ENCODE measurements around the gene CNDP2. TPM values are rescaled to one million over a fixed set of nuclear protein-coding genes. Genes with fewer than 3 reads are reported as not detected.

CNDP2 gene
- total RNA-seq, 1 donor from 2014 or later, result 67.4 TPM

- TF ChIP-seq CTCF (IDR thresholded peaks at IDR 0.05; ENCODE audit: insufficient read depth, low read length, severe bottlenecking), result no peak
- FAIRE-seq (no peak), DNase-seq (ENCODE audit: low read depth) (no peak)
- Histone ChIP-seq H3K4me3 (ENCODE audit: low read depth, low read length) (no peak overlapping the region), H3K27me3 (ENCODE audit: control insufficient read depth, insufficient read depth, low read length) (peaks cover 8% of the 10 kb centered on the region), H3K36me3 (ENCODE audit: control insufficient read depth, insufficient read depth, low read length) (no peaks in the 10 kb centered on the region)
Observed at GRCh38 chr18:74456349-74457042, 39.7 kb upstream of the CNDP2 start.

- FAIRE-seq, result no peak
- Histone ChIP-seq H3K27me3 (ENCODE audit: control insufficient read depth, insufficient read depth, low read length) (peaks cover 8% of the 10 kb centered on the region), H3K4me3 (ENCODE audit: low read depth, low read length) (no peak within 1 kb of the TSS), H3K36me3 (ENCODE audit: control insufficient read depth, insufficient read depth, low read length) (no peaks in the 10 kb centered on the region)
- DNase-seq (ENCODE audit: low read depth), result no peak
- TF ChIP-seq CTCF (IDR thresholded peaks at IDR 0.05; ENCODE audit: insufficient read depth, low read length, severe bottlenecking), result no peak
Observed at GRCh38 chr18:74457043-74457724, 39.0 kb upstream of the CNDP2 start, which contains the start of gene DIPK1C. Gene DIPK1C (minus strand): TSS chr18:74457308. CDS start chr18:74457259, 49 bp downstream.

GRCh38 chr18:74457725-74458421, 38.3 kb upstream of the CNDP2 start:
- DNase-seq (ENCODE audit: low read depth), result no peak
- TF ChIP-seq CTCF (IDR thresholded peaks at IDR 0.05; ENCODE audit: insufficient read depth, low read length, severe bottlenecking), result no peak
- Histone ChIP-seq H3K4me3 (ENCODE audit: low read depth, low read length) (no peak overlapping the region), H3K36me3 (ENCODE audit: control insufficient read depth, insufficient read depth, low read length) (no peaks in the 10 kb centered on the region), H3K27me3 (ENCODE audit: control insufficient read depth, insufficient read depth, low read length) (peaks cover 8% of the 10 kb centered on the region)
- no peak for FAIRE-seq

GRCh38 chr18:74459889-74460288, 36.3 kb upstream of the CNDP2 start:
- Histone ChIP-seq H3K4me3 (ENCODE audit: low read depth, low read length) (no peak overlapping the region), H3K27me3 (ENCODE audit: control insufficient read depth, insufficient read depth, low read length) (peaks cover 8% of the 10 kb centered on the region), H3K36me3 (ENCODE audit: control insufficient read depth, insufficient read depth, low read length) (no peaks in the 10 kb centered on the region)
- no peak for FAIRE-seq
- DNase-seq (ENCODE audit: low read depth), result no peak
- TF ChIP-seq CTCF (IDR thresholded peaks at IDR 0.05; ENCODE audit: insufficient read depth, low read length, severe bottlenecking), result no peak

GRCh38 chr18:74460825-74461224, 35.3 kb upstream of the CNDP2 start:
- FAIRE-seq (no peak), DNase-seq (ENCODE audit: low read depth) (no peak)
- peaks cover 8% of the 10 kb centered on the region for H3K27me3 ChIP-seq (ENCODE audit: control insufficient read depth, insufficient read depth, low read length)
- no peaks in the 10 kb centered on the region for H3K36me3 ChIP-seq (ENCODE audit: control insufficient read depth, insufficient read depth, low read length)
- H3K4me3 ChIP-seq (ENCODE audit: low read depth, low read length), result no peak overlapping the region
- no peak for TF ChIP-seq CTCF (IDR thresholded peaks at IDR 0.05; ENCODE audit: insufficient read depth, low read length, severe bottlenecking)
